ENCODE data around the gene EXOC6B. TPM values are rescaled to one million over a fixed set of nuclear protein-coding genes. Genes with fewer than 3 reads are reported as not detected.

The EXOC6B gene
- total and polyA plus RNA-seq, 8 donors, result 3.4 to 57.2 (median 27.1) TPM

- Histone ChIP-seq H3K4me3 (no peak overlapping the region), H3K27ac (no peak overlapping the region), H3K36me3 (no peaks in the 10 kb centered on the region), H3K27me3 (no peaks in the 10 kb centered on the region), H3K4me1 (no peaks in the 10 kb centered on the region), H3K9me3 (no peaks in the 10 kb centered on the region)
- DNase-seq, result no peak
- intact Hi-C loops (cut with DNase I; ENCODE audit: low total_unique reads), result no loop called here
- 89 to 93% (median 89%) methylated on average over 2 of the region's 2 CpGs for WGBS, 5 donors
- TF ChIP-seq EP300 (IDR thresholded peaks at IDR 0.05) (no peak), POLR2A (IDR thresholded peaks at IDR 0.05) (no peak), POLR2AphosphoS5 (IDR thresholded peaks at IDR 0.05) (no peak), CTCF (IDR thresholded peaks at IDR 0.05) (no peak)
Observed at GRCh38 chr2:72607189-72607588, 218.6 kb downstream of the EXOC6B start.

- peak in 1 of 2 donors; percentile 21 for DNase-seq
- intact Hi-C loops (cut with DNase I; ENCODE audit: low total_unique reads), result no loop called here
- H3K27me3 ChIP-seq, result no peaks in the 10 kb centered on the region
- peak in 4 of 7 experiments; percentile 29 to 66 (median 43) for TF ChIP-seq CTCF (IDR thresholded peaks at IDR 0.05)
- TF ChIP-seq POLR2A (IDR thresholded peaks at IDR 0.05), result no peak
- no peak overlapping the region for H3K4me3 ChIP-seq
- WGBS, 5 donors, result 45 to 59% (median 50%) methylated on average over 3 of the region's 3 CpGs
- H3K36me3 ChIP-seq, result no peaks in the 10 kb centered on the region
- H3K4me1 ChIP-seq, result no peaks in the 10 kb centered on the region
- H3K27ac ChIP-seq, result no peak overlapping the region
- no peaks in the 10 kb centered on the region for H3K9me3 ChIP-seq
Observed at GRCh38 chr2:72605836-72606442, 219.9 kb downstream of the EXOC6B start.

DNA sequence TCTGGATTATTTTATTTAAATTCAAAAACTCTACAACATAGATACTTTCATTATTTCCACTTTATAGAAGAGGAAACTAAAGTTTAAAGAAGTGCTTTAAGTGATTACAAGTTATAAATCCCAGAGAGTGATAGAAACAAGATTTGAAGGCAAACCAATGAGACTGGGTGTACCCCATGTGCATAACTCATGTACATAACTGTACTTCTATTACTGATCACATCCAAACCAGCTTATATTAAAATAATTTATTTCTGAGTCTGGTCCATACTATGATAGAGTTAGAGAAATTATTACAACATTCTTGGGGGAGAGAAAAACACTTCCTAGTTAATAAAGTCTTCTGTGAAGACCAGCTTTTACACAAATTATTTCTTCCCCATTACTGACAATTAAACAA lies 221.4 kb downstream of the EXOC6B start:
- Histone ChIP-seq H3K36me3 (no peaks in the 10 kb centered on the region), H3K27ac (no peak overlapping the region), H3K4me3 (no peak overlapping the region), H3K4me1 (no peaks in the 10 kb centered on the region), H3K9me3 (no peaks in the 10 kb centered on the region), H3K27me3 (no peaks in the 10 kb centered on the region)
- intact Hi-C loops (cut with DNase I; ENCODE audit: low total_unique reads), result no loop called here
- TF ChIP-seq POLR2AphosphoS5 (IDR thresholded peaks at IDR 0.05) (no peak), EP300 (IDR thresholded peaks at IDR 0.05) (no peak), CTCF (IDR thresholded peaks at IDR 0.05) (no peak), POLR2A (IDR thresholded peaks at IDR 0.05) (no peak)
- no peak for DNase-seq

DNA sequence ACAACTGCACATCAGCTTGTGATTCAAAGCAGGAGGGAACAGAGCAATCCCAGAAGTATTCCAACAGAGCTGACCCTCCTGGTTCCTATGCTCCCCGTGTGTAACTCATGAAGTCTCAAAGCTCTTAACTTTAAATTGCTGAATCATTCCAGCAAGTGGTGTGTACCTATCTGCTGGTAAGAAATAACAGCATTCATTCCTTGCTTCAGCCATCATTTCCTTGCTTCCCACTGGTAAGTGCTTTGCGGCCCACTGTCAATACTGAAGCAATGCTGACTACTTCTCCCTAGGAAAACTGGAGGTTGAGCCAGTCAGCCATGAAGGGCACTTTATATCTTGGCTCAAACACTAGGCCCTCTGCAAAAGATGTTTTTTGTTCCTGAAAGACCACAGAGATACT lies 222.4 kb downstream of the EXOC6B start:
- H3K27me3 ChIP-seq, result no peaks in the 10 kb centered on the region
- no peak overlapping the region for H3K27ac ChIP-seq
- H3K4me3 ChIP-seq, result no peak overlapping the region
- intact Hi-C loops (cut with DNase I; ENCODE audit: low total_unique reads), result no loop called here
- no peaks in the 10 kb centered on the region for H3K9me3 ChIP-seq
- H3K36me3 ChIP-seq, result no peaks in the 10 kb centered on the region
- WGBS, 5 donors, result 76 to 97% (median 83%) methylated on average over 2 of the region's 2 CpGs
- no peaks in the 10 kb centered on the region for H3K4me1 ChIP-seq
- TF ChIP-seq EP300 (IDR thresholded peaks at IDR 0.05), result no peak
- TF ChIP-seq POLR2A (IDR thresholded peaks at IDR 0.05), result no peak
- TF ChIP-seq CTCF (IDR thresholded peaks at IDR 0.05), result no peak
- no peak for TF ChIP-seq POLR2AphosphoS5 (IDR thresholded peaks at IDR 0.05)
- no peak for DNase-seq

All from stomach (tissue), 9 donors.